B cell (primary cell): ENCODE results near the gene BBX.

Source experiments
- EZH2 ChIP-seq: IDR thresholded peaks from 2 replicates; pipeline ENCODE4 v1.6.1; 2012; ENCODE audit warnings: borderline replicate concordance, low read depth, mild to moderate bottlenecking, moderate library complexity, low read length; ENCODE audit not compliant: insufficient read depth, poor library complexity, severe bottlenecking
- TF ChIP-seq, protein P1 (sequence below): fragments of 200-600 bp; IDR thresholded peaks from one replicate; pipeline ENCODE4 v1.8.0; 2022; ENCODE audit warnings: antibody characterized with exemption, mild to moderate bottlenecking

DNA sequence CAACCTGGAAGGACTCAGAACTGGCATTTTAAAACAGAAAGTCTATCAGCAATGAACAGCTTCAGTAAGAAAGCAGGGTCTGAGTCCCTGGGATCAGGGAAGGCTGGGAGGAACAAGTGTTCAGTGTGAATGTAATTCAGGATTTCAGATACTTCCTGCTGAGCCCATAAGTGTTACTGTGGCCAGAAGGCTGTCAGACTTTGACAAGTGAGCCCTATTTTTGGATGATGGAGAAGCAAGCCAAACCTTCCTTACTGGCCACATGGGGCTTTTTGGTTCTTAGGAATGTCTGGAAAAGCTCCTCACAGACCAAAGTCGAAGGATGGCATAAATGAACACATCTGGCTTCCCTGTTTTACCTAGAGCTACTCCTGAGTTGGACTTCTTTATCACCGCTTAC lies 157.2 kb downstream of the BBX start:
- TF ChIP-seq, protein P1, sequence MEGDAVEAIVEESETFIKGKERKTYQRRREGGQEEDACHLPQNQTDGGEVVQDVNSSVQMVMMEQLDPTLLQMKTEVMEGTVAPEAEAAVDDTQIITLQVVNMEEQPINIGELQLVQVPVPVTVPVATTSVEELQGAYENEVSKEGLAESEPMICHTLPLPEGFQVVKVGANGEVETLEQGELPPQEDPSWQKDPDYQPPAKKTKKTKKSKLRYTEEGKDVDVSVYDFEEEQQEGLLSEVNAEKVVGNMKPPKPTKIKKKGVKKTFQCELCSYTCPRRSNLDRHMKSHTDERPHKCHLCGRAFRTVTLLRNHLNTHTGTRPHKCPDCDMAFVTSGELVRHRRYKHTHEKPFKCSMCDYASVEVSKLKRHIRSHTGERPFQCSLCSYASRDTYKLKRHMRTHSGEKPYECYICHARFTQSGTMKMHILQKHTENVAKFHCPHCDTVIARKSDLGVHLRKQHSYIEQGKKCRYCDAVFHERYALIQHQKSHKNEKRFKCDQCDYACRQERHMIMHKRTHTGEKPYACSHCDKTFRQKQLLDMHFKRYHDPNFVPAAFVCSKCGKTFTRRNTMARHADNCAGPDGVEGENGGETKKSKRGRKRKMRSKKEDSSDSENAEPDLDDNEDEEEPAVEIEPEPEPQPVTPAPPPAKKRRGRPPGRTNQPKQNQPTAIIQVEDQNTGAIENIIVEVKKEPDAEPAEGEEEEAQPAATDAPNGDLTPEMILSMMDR: no peak
- TF ChIP-seq EZH2: no peak
